CD4-positive, alpha-beta T cell treated with Interferon alpha-2 for 1 hour (primary cell): ENCODE measurements around the gene RSPH9.
A peak's percentile ranks its signal among the peaks of the same experiment; 100 is the strongest.

ENCODE experiments used
- DNase-seq, 2 donors: peaks; one replicate each; pipeline ENCODE4 v3.0.0-alpha.2; 2020 to 2022

RSPH9 gene

GRCh38 chr6:43669050-43669921 lies 24.4 kb downstream of the RSPH9 start:
- DNase-seq, result no peak

DNA sequence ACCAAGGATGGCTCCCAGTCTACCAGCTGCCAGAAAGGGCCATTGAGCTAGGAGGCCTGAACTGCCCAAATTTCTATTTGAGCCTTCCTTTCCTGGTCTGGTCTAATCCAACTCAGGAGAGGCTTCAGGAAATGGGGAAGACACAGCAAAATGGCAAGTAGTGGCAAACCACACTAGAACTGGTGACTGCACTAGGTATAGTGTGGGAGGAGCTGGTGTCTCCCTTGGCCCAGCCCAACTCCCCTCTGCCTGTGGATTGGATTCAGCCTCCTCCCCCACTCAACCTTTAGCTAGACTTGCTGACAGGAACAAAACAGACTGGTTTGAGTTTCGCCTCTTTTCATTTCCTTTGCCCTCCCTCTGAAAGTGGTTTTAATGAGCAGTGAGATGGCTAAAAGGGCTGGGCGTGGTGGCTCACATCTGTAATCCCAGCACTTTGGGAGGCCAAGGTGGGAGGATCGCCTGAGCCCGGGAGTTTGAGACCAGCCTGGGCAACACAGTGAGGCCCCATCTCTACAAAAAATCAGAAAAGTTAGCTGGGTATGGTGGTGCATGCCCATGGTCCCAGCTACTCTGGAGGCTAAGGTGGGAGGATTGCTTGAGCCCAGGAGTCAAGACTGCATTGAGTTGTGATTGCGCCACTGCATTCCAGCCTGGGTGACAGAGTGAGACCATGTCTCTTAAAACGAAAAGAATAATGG lies 25.2 kb downstream of the RSPH9 start:
- no peak for DNase-seq

DNA sequence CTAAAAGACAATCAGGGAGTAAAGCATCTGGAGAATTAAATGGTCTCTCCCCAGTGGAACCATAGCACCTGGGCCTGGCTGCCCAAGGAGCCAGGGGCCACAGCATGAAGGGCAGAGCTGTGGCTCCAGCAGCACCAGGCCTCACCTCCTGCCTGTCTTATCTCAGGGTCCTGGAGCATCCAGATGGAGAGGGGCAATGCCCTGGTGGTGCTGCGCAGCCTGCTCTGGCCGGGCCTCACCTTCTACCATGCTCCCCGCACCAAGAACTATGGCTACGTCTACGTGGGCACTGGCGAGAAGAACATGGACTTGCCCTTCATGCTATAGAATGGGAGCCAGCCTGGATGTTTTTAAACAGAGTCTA lies 25.8 kb downstream of the RSPH9 start:
- no peak for DNase-seq

GRCh38 chr6:43671011-43671800 lies 26.4 kb downstream of the RSPH9 start:
- DNase-seq, result no peak

DNA sequence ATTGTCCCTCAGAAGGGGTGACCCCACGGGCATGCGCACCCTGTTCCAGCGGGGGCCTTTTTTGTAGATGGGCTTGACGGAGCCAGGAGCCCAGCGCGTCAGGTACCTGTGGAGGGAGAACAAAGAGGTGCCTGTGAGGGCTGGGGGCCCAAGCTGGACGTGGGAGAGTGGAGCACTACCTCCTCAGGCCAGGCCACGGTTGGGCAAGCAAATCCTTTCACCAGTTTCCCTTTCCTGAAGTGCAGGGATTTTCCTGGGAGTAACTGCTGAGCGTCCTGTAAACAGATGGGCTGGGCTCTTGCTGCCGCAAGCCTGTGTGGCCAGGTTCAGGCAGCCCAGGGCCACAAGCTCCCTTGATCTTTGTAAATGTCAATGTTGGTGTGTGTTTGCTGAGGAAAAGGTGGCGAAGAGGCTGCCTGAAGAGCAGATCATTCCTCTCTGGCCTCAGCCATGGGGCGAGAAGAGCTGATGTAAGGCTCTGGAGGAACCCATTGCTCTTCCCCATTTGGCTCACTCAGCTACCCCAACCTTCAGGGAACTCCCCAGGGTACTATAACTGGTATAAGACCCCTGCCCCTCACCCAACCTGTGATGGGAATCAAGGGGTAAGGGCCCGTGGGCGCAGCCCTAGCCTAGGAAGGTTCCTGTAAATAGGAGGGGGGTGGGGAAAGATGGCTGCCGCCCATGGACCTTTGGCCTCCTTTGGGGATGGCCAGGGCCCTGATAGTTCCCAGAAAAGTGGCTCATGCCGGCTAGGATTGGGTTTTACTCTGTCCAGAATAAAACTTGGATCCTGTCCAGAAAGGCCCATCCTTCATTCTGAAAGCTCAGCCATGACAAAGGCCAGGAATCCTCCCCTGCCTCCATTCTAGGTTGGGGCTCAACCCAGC lies 27.2 kb downstream of the RSPH9 start:
- no peak for DNase-seq

DNA sequence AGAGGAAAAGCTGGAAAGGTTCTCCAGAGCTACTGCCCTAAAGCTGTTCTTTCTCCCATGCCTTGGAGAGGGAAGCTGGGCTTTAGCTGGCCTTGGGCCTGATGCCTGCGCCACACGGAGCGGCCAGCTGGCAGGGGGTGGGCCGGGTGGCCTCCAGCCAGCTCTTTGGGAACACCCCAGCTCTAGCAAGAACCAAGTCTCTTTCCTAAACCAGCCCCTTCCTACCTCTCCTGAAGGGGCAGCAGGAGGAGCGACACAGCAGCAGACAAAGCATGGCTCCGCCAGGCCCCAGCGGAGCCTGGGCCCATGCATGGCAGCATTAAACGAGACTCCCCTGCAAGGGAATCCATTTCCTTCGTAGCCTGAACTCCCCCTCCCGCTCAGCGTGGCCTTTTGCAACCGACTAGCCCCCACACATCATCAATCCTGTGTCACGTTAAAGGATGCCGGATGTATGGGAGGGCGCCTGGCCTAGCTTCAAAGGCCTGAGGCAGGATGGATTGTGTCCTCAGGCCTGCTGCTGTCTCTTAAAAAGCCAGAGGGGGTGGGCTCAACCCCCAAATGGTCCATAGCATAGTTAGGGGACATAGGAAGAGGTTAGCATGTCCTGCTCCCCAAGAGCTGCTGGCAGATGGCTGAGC lies 28.7 kb downstream of the RSPH9 start:
- DNase-seq, result no peak

DNA sequence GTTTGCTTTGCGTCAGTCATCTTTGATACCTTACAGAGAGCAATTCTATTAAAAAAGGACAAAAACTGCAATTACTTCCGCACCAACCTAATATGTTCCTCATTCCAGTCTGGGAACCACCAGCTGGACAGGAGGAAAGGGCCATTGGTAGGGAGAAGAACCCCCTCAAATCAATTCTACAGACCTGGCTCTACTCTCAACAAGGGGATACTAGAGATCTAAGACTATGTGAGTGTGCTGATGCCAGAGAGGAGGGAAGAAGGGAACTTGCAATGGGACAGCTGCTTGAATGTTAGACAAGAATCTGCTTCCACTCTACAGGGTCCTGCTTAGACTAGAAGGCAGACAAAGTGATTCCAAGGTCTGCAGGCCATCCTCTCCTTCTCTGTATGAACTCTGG lies 29.5 kb downstream of the RSPH9 start:
- DNase-seq, result no peak

- DNase-seq, result no peak
Observed at GRCh38 chr6:43674921-43675320, 30.1 kb downstream of the RSPH9 start.

GRCh38 chr6:43676962-43677606 lies 32.2 kb downstream of the RSPH9 start:
- DNase-seq, result no peak

GRCh38 chr6:43677759-43678158 lies 32.9 kb downstream of the RSPH9 start:
- no peak for DNase-seq

DNA sequence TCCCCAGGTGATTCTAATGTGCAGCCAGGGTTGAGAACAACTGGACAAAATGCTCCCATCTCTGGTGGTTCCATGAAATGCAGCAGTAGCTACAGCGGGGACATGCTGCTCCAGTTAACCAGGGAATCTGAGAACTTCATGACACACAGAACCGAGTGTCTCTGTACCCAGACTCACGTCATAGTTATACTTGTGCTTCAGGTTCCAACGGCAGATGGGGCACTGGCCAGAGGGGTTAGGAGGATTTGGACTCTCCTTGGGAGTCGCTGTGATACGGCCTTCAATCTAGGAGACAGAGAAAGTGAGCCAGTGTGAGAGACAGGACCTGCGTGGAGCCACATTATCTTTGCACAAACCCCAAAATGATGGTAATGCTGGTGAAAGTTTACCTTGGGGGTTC lies 33.5 kb downstream of the RSPH9 start:
- DNase-seq, result no peak

DNA sequence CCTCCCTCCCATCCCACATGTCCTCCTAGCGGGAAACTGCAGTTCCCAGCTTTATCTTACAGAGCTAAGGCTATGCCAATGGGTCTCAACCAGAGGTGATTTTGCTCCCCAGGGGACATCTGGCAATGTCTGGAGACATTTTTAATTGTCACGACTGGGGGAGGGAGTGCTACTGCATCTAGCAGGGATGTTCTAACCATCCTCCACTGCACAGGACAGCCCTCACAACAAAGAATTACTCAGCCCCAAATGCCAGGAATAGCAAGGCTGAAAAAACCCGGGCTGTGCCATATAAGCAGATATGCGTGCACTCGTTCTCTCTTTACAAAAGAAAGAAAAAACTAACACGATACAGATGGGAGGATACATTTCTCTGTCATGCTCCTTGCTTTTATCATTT lies 34.2 kb downstream of the RSPH9 start:
- no peak for DNase-seq

GRCh38 chr6:43680308-43681200 lies 35.7 kb downstream of the RSPH9 start:
- no peak for DNase-seq

DNA sequence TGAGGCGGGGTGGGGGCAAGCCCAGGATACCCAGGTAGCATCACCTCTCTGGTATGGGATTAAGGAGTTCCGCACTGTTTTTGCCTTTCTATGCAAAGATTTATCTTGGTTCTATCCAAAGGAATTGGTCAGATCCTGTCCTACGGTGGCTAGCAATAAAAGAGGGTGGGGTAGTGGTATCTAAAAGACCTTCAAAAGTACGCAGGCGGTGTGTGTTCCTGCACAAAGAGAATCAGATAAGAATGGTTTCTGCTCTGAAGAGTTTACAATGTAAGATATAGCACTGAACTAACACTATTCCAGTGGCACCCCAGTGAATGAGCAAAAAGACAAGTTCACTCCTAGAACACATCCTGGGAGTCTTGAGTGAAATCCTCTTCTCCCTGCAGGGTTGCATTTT lies 36.5 kb downstream of the RSPH9 start:
- no peak for DNase-seq

DNA sequence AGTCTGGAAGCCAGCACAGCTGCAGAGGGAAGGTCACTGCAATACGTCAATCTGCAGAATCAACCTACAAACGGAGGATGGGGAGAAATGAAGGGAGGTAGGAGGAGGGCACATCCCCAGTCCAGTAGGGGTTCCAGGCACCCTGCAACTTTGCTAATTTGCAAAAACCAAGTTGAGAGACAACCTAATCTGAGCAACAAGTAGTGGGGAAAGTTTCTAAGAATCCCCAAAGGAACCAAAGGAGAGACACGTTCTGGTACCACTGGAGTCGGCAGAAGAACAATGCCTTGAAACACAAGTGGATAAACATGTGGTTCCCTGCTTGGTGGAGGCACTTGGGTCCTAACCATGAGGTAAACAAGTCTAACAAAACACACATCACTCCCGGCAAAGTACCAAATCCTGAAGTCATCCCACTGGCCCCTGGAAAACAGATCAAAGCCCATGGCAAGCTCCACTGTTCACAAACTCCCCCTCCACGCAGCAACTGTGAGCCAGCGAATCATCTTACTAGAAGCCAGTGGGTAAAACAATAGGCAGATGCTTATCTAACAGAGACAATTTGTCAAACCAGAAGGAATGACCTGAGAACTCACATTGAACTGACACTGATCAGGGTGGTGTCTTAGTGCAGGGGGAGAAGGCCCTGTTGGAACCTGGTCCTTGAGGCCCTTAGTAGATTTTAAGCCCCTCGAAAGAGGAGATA lies 38.0 kb downstream of the RSPH9 start:
- DNase-seq, result no peak

DNA sequence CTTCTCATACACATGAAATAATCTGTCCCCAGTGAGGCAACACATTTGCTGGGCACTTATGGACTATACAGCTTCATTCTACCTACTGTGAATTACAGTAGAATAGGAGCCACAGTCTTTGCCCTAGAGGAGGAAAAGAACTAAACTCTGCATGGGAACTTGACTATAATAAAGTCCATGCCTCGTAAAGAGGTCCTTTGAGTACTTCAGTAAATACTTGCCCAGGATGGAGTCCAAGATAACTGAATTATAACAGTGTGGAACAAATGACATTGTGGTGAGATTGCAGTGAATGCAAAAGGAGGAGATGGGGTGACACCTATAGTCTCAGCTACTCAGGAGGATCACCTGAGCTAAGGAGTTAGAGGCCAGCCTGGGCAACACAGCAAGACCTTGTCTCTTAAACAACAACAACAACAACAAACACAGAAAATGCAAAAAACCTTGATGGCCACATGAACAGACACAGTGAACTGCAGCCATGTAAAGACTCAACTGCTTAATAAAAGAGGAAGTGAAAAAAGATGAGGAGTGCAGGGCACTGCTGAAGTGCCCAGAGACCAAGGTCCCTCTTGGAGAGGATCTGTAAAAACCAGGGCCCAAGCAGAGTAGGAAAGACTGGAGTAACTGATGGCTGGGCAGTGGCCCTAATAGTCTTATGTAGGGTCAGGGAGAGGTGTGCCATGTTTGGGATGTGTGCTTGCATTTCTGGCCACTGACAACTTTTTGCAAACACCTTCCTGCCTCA lies 39.0 kb downstream of the RSPH9 start:
- DNase-seq, result no peak

DNA sequence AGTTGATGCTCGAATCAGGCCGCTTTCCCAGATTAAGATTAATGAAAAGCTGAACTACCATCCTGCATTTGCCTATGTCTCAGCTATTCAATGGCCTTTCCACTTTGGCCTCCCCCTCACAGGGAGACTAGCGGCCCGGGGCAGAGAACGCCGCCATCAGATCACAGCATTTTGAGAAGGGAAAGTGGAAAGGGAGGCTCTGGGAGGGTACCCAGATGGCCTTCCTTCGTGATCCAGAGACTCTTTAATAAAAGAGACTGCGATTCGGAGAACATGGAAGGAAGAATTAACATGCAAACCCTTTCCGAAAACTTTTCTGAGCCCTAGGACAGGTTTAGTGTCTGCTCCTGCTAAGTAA lies 42.2 kb downstream of the RSPH9 start:
- DNase-seq, result no peak

DNA sequence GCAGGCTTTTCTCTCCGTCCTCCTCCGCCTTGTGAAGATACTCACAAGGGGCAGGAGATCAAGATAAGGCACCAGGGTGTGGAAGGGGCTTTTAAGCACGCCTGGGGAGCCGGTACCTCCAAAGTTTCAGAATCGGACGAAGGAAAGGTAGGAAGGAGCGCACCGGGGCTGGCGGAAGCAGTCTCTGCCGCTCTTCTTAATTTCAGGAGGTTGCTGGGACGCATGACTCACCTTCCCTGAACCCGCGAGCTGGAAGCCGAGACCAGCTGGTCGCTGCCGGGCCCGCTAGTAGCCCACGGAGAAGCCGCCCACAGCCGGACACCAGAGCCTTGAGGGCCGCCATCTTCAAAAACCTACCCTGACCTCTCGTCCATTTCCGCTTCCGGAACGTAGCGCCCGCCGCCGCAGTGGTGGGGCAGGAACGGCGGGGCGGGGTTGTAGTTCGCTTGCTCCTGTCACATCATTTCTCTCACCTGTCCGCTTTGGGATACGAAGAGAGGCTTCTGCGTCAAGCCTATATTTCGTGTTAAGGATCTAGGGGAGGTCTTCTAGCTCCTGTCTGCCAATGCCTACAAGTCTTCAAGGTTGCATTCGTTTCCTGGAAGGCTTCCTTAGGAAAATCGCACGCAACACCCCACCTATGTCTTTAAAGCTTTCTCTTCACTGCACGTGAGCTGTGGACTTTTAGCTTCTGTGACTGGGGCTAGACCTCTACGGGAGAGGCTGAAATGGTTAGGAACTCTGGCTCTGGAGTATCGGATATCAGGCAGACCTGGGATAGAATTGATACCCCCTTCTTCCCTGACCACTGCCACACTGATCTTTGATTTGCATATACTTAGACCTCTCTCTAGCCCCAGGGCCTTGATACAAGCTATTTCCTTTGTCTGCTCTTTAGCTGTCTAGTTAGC lies 42.9 kb downstream of the RSPH9 start, which contains the start of gene MRPS18A:
Gene MRPS18A, minus strand, starts transcription at position 355 of the 911 bp plus-strand sequence. Its CDS starts 12 bp downstream, at position 343.
- peak; percentile 70 to 82 for DNase-seq
